ENCODE results near the gene PARP11. TPM values are rescaled to one million over a fixed set of nuclear protein-coding genes. Genes with fewer than 3 reads are reported as not detected.

The PARP11 gene
- total and polyA plus RNA-seq, 8 donors, result 1.4 to 8.2 (median 3.7) TPM

- H3K4me1 ChIP-seq, result peaks cover 5 to 19% (median 18%) of the 10 kb centered on the region in 3 donors
- WGBS, 2 donors, result 60 to 77% methylated on average over 7 of the region's 7 CpGs
These were observed 112.0 kb downstream of the PARP11 start for GRCh38 chr12:3761116-3761735.

GRCh38 chr12:3759878-3760277 lies 113.3 kb downstream of the PARP11 start:
- WGBS, 2 donors, result 72 to 87% methylated on average over 2 of the region's 2 CpGs

More at GRCh38 chr12:3761116-3761735, 112.0 kb downstream of the PARP11 start:
- no peaks in the 10 kb centered on the region for H3K9me3 ChIP-seq
- no peaks in the 10 kb centered on the region for H3K27me3 ChIP-seq
- FAIRE-seq (no peak), DNase-seq (no peak), ATAC-seq (no peak)
- no peaks in the 10 kb centered on the region for H3K36me3 ChIP-seq
- TF ChIP-seq CTCF (IDR thresholded peaks at IDR 0.05), result no peak
- no peak overlapping the region for H3K4me3 ChIP-seq
- intact Hi-C loops (cut with DNase I), result no loop called here
- no peak overlapping the region for H3K27ac ChIP-seq

More at GRCh38 chr12:3759878-3760277, 113.3 kb downstream of the PARP11 start:
- ATAC-seq, result no peak
- intact Hi-C loops (cut with DNase I), result no loop called here
- TF ChIP-seq CTCF (IDR thresholded peaks at IDR 0.05), result no peak
- Histone ChIP-seq H3K27ac (no peak overlapping the region), H3K36me3 (no peaks in the 10 kb centered on the region), H3K9me3 (no peaks in the 10 kb centered on the region), H3K27me3 (no peaks in the 10 kb centered on the region), H3K4me3 (no peak overlapping the region), H3K4me1 (peaks cover 5 to 24% (median 22%) of the 10 kb centered on the region in 3 donors)
- FAIRE-seq, result no peak
- no peak for DNase-seq

Other genes starting within 250 kb of the PARP11 start
- gene CRACR2A, start 120.3 kb downstream of the PARP11 start, total RNA-seq, result 10 to 100 TPM in 1 of 6 donors, 1 to 10 TPM in 5; 4.9 to 10.3 (median 8.6) TPM
- gene CRACR2A, start 120.3 kb downstream of the PARP11 start, polyA plus RNA-seq, result 1 to 10 TPM; 1.5 to 4.2 TPM

All from pancreas (tissue), 10 donors.